Parathyroid adenoma (tissue), 2 donors: ENCODE data around the gene RACGAP1.

ENCODE experiments used
- H2AFZ ChIP-seq: fragments of 300-600 bp; sonication (generic); one replicate; pipeline ENCODE4 v1.7.0; 2017; ENCODE audit warnings: antibody characterized with exemption, mild to moderate bottlenecking
- H3K27ac ChIP-seq: fragments of 300-600 bp; sonication (generic); one replicate; pipeline ENCODE4 v1.7.0; 2017
- H3K27me3 ChIP-seq: fragments of 300-600 bp; sonication (generic); one replicate; pipeline ENCODE4 v1.7.0; 2017; ENCODE audit warnings: low read length; ENCODE audit not compliant: control insufficient read depth, insufficient read depth
- H3K36me3 ChIP-seq: fragments of 300-600 bp; sonication (generic); one replicate; pipeline ENCODE4 v1.7.0; 2017; ENCODE audit warnings: low read length; ENCODE audit not compliant: control insufficient read depth, insufficient read depth
- H3K4me1 ChIP-seq: fragments of 300-600 bp; sonication (generic); one replicate; pipeline ENCODE4 v1.7.0; 2017; ENCODE audit warnings: control low read depth
- H3K4me2 ChIP-seq: fragments of 300-600 bp; sonication (generic); one replicate; pipeline ENCODE4 v1.7.0; 2017; ENCODE audit warnings: low read length
- H3K4me3 ChIP-seq: fragments of 300-600 bp; sonication (generic); one replicate; pipeline ENCODE4 v1.7.0; 2017; ENCODE audit warnings: low read depth, low read length
- H3K79me2 ChIP-seq: fragments of 300-600 bp; sonication (generic); one replicate; pipeline ENCODE4 v1.7.0; 2017; ENCODE audit warnings: control low read depth
- H3K9ac ChIP-seq: fragments of 300-600 bp; sonication (generic); one replicate; pipeline ENCODE4 v1.7.0; 2017; ENCODE audit warnings: mild to moderate bottlenecking
- H3K9me3 ChIP-seq: fragments of 300-600 bp; sonication (generic); one replicate; pipeline ENCODE4 v1.7.0; 2017; ENCODE audit warnings: low read length; ENCODE audit not compliant: control insufficient read depth
- TF ChIP-seq, protein P1 (sequence below): fragments of 300-600 bp; sonication (generic); IDR thresholded peaks from one replicate; pipeline ENCODE4 v1.7.0; 2017; ENCODE audit warnings: antibody characterized with exemption, mild to moderate bottlenecking
- donor health status: primary hyperparathyroidism.

Gene RACGAP1

DNA sequence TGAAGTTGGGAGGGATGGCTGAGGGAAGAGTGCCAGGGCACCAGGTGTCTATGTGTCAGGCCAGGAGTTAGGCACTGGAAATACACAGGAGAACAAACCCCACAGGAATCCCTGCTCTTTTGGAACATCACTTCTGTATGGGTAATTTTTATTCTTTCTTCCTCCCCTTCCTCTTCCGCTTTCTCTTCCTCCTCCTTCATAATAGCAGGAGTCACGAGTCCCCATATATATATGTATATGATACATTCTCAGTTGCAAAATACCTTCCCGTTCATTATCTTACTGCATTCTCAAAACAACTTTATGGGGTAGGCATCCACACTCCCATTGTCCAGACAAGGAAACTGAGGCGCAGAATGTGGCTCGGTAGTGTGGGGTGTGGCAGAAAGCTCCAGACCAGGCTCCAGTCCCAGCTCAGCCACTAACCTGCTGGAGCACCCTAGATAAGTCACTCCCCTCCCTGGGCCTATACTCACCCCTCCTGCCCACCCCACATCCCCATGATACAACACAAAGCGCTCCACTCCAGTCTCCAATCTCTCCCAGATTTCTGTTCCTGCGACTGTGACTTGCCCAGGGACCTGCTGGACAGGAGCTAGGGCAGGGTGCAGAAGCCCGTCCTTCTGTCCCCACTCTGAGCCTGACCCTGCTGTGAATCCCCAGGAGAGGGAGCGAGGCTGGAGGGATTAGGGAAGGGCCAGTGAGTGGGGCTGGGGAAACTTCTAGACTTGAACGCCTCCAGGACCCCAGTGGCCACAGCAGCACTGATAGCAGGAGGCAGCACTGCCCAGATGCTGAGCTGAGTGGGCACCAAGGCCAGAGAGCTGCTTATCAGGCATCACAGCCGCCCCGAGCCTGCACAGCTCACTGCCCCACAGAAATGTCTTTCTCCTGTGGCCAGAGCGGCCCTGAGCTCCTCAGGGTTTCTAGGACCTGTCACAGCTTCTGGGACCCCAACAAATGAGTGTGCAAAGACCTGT is 76.1 kb downstream of the RACGAP1 start:
- no peaks in the 10 kb centered on the region for H3K27me3 ChIP-seq
- no peaks in the 10 kb centered on the region for H3K79me2 ChIP-seq
- H2AFZ ChIP-seq = no peak overlapping the region
- H3K27ac ChIP-seq = no peak overlapping the region
- no peak overlapping the region for H3K9ac ChIP-seq
- H3K36me3 ChIP-seq = no peaks in the 10 kb centered on the region
- TF ChIP-seq, protein P1, sequence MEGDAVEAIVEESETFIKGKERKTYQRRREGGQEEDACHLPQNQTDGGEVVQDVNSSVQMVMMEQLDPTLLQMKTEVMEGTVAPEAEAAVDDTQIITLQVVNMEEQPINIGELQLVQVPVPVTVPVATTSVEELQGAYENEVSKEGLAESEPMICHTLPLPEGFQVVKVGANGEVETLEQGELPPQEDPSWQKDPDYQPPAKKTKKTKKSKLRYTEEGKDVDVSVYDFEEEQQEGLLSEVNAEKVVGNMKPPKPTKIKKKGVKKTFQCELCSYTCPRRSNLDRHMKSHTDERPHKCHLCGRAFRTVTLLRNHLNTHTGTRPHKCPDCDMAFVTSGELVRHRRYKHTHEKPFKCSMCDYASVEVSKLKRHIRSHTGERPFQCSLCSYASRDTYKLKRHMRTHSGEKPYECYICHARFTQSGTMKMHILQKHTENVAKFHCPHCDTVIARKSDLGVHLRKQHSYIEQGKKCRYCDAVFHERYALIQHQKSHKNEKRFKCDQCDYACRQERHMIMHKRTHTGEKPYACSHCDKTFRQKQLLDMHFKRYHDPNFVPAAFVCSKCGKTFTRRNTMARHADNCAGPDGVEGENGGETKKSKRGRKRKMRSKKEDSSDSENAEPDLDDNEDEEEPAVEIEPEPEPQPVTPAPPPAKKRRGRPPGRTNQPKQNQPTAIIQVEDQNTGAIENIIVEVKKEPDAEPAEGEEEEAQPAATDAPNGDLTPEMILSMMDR = no peak
- peaks cover 20% of the 10 kb centered on the region for H3K4me1 ChIP-seq
- no peak overlapping the region for H3K4me3 ChIP-seq
- no peaks in the 10 kb centered on the region for H3K9me3 ChIP-seq
- no peak overlapping the region for H3K4me2 ChIP-seq

DNA sequence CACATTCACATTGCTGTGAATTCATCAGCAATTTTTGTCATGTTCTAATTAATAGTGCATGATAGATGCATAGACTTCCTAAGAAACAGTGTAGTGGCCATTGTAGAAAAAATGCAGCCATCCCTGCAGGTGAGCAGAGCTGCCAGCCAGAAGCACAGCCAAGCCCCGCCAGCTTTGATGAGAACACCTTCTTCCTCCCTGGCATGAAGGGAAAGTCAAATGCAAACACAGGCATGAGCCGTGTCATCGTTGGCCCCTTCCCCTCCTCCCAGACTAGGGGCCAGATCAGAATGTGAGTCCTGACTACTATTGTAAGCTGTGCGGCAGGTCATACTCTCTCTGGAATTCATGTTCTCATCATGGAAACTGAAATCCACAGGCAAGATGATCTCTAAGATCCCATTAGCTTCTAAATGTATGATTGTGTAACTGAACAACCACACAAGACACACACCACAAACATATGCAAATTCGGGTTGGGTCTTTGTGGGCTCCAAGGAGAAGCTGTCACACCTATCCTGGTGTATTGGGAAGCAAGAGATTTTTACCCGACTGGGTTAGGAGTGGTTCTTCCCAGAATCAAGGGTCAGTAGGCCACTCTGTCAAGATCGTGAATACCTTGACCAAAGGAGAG is 77.6 kb downstream of the RACGAP1 start:
- H3K9ac ChIP-seq = no peak overlapping the region
- H3K27me3 ChIP-seq = no peaks in the 10 kb centered on the region
- TF ChIP-seq, protein P1 = no peak
- no peak overlapping the region for H3K27ac ChIP-seq
- H3K36me3 ChIP-seq = no peaks in the 10 kb centered on the region
- no peaks in the 10 kb centered on the region for H3K9me3 ChIP-seq
- H2AFZ ChIP-seq = no peak overlapping the region
- H3K4me1 ChIP-seq = peaks cover 32% of the 10 kb centered on the region
- H3K4me2 ChIP-seq = no peak overlapping the region
- H3K4me3 ChIP-seq = no peak overlapping the region
- H3K79me2 ChIP-seq = no peaks in the 10 kb centered on the region

DNA sequence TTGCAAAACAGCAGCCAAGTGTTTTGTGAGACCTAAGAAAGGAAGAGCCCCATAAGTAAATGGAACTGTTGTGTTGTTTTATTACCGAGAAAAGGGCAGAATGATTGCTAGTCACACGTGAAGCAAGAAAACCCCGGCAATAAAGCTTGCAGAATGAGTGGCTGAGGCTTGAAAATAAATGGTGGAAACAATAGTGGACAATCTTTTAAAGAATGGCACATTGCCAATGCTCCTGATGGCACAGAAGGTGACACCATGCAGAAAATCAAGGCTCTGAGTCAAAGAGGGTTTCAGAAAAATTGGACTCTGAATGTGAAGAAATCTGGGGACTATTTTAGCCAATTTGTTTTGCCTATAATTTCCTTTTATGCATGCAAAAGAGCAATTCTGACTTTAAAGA is 78.8 kb downstream of the RACGAP1 start:
- H3K9ac ChIP-seq = no peak overlapping the region
- H3K27ac ChIP-seq = no peak overlapping the region
- H3K36me3 ChIP-seq = no peaks in the 10 kb centered on the region
- H3K79me2 ChIP-seq = no peaks in the 10 kb centered on the region
- H2AFZ ChIP-seq = no peak overlapping the region
- H3K4me1 ChIP-seq = peaks cover 41% of the 10 kb centered on the region
- no peaks in the 10 kb centered on the region for H3K27me3 ChIP-seq
- no peak overlapping the region for H3K4me3 ChIP-seq
- H3K4me2 ChIP-seq = no peak overlapping the region
- TF ChIP-seq, protein P1 = no peak
- H3K9me3 ChIP-seq = no peaks in the 10 kb centered on the region

DNA sequence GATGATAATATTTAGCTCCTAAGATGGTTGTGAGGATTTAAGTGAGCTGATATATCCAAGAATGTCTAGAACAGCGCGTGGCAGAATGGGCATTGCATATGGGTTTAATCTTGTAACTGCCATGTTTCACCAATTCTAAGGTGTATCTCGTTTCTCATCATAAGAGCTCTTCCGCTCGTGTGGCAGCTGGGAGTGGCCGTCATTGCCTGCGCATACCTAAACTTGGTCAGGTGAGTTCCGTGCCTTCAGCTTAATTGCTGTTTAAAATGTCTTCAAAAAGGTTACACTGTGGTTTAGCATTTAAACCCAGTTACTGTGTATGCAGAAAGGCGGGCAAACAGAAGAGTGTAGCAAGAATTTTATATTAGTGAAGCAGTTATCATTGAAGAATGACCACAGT is 79.2 kb downstream of the RACGAP1 start:
- Histone ChIP-seq H3K4me2 (peak overlapping the region; percentile 34), H3K79me2 (no peaks in the 10 kb centered on the region), H3K9ac (no peak overlapping the region), H3K4me1 (peaks cover 41% of the 10 kb centered on the region), H3K36me3 (no peaks in the 10 kb centered on the region), H2AFZ (peak overlapping the region; percentile 78), H3K9me3 (no peaks in the 10 kb centered on the region), H3K27me3 (no peaks in the 10 kb centered on the region), H3K27ac (peak overlapping the region; percentile 42), H3K4me3 (no peak overlapping the region)
- TF ChIP-seq, protein P1 = no peak
